GM18517 (cell line): ENCODE data around the gene HNRNPA0.

ENCODE experiments used
- ATAC-seq: cut with Tn5 transposase; IDR thresholded peaks from one replicate; pipeline ENCODE4 v1.9.1; 2021; ENCODE audit warnings: mild to moderate bottlenecking, moderate library complexity; ENCODE audit not compliant: unreplicated experiment

The HNRNPA0 gene

DNA sequence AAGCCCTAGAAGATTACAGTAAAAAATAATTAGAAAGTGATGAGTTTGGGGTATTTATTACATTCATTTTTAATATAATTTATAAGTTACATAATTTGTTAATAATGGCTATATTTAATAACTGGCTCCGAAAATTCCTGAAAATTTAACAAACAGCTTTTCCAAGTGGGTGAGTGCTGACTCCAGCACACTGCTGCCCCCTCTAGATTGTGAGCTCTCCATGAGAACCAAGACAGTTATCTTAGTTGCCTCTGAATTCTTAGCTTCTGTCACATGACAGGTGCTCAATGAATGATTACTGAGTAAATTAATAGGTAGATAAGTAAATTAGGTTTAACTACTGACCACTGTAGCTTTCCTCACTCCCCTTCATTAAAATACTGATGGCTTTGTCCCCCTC is 26.1 kb downstream of the HNRNPA0 start:
- no peak for ATAC-seq

DNA sequence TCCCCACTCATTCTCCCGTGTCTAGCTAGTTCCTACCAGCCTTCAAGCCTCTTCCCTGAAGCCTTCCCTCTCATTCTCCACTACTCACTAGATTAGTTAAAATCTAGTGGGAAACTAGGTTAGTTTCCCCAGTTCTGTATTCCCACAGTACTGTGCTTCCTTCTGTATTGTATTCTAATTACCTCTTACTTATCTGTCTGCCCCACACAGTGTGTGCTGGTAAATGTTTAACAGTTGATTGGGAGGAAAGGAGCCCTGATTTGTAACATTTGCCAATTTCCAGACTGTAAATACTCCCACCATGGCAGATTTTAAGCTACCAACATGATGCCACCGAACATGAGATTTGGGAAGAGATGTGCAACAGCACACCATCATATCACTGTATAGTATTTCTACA is 26.5 kb downstream of the HNRNPA0 start:
- ATAC-seq = no peak

DNA sequence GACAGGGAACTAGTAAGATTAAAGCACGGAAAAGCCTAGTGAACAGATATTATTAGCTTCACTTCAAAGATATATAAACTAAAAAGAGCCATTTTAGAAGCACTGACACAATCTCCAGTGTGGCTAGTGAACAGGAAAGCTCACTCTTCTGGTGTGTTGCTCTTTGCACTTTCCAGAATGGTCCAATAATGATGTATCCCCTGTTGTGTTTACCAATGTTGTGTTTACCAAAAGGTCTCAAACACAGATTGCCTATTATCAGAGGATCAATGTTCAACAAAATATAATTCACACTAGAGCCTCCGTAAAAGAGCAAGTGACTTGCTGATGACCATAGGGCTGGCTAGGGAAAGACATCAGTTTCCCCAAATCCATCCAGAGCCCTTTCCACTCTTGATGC is 29.9 kb downstream of the HNRNPA0 start:
- no peak for ATAC-seq

DNA sequence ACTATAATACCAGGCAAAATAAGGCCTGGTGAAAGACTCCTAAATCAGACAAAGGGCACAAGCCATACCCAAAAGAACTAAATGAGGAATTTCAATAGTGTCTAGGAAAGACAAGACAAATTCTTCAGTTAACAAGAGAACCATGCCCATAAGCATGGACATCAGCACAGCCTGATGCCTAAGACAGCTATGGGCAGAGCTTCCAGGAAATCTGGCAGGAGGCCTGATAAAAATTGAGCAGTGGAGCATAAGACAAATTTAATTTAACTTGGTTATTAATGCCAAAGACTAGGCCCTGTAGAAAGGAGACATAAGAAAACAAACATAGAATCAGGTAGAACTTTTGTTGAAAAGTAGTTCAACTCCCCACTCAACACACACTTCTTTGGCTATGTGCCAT is 35.6 kb downstream of the HNRNPA0 start:
- no peak for ATAC-seq

DNA sequence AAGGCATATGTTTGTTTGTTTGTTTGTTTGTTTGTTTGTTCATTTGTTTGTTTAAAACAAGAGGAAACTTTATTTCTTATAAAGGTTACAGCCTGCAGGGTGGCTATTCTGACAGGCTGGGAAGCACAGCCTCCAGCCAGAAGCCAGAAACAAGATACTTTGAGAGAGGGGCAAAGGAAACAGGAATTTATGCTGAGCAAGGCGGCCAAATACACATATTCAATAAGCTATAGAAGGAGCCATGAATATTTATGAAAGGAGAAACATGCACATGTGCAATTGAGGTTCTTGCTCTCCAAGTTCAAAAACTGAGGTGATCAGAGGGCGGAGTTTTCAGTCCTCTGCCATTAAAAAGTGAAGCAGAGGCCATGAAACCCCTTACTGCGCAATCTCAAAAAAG is 37.8 kb downstream of the HNRNPA0 start:
- ATAC-seq = no peak

DNA sequence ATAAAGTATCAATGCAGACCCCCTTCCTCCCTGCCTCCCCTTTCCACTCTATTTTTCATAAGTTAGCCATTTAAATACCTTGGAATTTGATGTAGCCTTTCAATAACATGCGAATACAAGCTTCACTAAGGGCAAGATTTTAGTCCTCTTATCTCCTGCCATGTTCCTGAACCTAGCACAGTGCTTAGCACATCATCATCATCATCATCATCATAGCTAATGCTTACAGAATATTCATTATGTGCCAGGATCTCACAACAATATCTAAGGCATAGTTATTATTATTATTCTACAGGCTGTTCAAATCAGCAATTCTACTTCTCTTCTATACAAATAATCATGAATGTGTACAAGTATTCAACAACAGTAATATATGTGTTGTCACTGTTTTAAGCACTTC is 38.7 kb downstream of the HNRNPA0 start:
- no peak for ATAC-seq

DNA sequence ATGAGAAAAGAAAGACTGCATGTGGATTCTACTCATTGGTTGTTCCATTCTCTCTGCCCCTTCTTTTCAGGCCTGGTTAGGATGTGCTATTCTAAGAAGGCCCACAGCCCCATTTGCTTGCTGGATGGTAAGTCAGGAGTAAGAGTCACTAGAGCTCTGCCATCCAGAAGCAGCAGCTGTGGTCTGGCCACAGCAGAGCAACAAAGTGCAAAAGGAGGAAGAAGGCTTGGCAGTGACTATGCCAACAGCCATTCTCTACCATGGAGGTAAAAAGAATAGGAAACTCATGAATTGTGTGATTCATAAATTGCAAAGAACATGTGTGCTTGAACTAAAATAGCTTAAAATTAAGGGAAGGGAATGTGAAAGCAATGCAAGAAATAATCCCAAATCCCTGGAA is 39.2 kb downstream of the HNRNPA0 start:
- no peak for ATAC-seq

DNA sequence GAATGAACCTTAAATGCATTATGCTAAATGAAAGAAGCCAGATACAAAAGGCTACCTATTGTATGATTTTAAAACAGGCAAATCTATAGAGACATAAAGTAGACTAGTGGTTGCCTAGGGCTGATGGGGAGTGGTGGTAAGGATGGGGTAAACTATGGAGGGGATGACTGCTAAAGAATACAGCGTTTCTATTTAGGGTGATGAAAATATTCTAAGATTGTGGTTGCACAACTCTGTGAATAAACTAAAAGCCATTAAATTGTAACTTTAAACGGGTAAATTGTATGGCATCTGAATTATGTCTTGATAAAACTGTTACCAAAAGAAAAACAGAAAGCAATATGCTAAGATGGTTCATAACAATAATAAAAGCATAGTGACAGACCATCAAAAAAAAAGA is 39.7 kb downstream of the HNRNPA0 start:
- ATAC-seq = no peak

DNA sequence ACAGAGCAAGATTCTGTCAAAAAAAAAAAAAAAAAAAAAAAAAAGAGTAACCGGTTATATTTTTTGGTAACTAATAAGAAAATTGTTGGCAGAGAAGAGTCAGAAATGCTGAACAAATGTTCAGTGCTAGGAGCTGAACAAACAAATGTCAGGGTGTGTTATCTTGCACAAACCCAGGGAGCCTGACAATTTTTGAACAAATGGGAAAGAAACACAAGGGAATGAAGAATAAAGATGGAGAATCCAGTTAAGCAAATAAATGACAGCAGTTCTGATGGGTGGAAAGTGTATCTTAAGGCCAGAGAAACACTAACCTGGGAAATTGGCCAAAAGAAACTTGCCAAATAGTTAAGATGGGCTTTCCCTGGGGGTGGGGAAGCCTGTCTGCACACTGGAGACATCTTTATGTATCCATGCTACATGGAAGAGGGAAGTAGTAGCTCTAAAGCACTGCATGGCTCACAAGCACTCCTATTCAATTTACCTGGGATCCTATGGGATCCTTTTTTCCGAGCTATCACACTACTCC is 42.0 kb downstream of the HNRNPA0 start:
- ATAC-seq = no peak

DNA sequence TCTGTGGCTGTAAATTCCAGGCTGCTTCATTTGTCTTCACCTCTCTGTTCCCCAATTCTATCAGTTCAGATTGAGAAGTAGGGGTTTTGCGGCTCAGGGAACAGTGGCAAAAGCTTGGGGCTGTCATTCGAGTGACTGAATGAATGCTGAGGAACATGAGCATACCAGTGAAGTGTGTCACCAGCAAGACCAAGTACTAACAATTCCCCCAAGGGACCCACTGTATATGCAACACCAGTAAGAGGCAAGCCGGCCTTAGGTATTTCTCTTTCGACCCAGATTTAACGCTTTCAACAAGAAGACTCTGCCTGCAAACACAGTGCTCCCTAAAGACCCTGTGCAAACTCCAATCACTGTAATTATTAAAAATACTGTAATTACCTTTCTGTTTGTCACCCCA is 44.1 kb downstream of the HNRNPA0 start:
- ATAC-seq = no peak

DNA sequence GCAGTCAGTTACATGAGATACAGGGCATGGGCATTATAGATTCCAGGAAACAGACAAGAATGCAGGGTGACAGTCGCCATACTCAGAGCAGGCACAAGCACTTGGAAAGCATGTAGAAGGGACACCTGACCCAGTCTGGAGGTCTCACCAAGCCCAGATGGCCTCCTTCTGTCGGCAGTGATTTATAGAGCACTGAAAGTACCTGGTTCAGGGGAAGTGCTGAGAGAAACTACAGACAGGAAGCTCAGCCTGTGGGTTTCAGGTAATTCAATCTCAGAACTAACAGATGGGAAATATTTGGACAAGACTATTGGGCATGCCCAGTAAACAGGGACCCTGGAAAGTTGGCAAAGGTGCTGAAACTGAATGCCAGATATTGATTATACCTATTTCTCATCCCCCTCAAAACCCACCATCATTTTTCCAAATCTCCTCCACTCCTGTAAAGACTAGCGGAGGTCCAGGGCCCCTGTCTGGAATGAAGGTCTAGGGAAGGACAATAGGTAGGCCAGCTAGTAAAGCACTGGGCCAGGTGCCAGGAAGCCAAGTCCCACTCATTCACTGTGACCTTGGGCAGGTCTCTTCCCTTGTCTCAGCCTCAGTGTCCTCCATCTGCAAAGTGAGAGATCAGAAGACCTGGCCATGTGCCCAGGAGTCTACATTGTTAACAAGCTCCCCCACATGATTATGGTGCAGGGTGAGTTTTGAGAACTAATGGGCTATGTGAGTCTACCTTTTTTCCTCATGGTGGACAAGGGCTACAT is 45.2 kb downstream of the HNRNPA0 start:
- ATAC-seq = no peak

DNA sequence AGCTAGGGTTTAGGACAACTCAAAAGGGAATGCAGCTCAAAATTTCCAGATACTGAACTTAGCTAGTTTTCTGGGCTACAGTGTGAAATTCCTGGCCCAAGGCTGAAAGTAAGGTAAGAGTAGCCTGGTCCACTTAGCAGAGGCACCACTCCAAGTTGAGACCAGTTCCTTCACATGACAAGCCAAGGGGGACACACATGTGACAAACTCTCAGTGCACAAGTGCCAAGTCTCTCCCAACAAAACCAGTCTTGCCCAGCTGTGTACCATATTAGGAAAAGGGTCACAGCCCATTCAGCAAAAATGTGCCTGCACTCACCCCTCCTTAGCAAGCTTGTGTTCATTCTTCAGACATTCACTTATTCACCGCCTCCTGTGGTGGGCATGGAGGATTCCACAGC is 46.1 kb downstream of the HNRNPA0 start:
- ATAC-seq = no peak

DNA sequence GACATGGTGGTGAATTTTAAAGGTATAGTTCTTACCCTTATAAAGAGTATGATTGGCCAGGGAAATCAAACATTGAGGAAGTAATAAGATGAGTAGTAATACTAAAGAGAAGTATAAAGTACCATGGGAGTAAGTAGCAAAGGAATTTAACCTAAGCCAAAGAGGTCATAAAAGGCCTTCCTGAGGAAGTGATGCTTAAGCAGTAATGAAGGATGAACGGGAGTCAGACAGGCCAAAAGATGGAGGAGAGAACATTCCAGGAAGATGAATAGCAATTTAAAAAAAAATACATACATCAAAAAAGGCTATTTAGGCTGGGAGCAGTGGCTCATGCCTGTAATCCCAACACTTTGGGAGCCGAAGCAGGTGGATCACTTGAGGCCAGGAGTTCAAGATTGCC is 47.3 kb downstream of the HNRNPA0 start:
- ATAC-seq = no peak

DNA sequence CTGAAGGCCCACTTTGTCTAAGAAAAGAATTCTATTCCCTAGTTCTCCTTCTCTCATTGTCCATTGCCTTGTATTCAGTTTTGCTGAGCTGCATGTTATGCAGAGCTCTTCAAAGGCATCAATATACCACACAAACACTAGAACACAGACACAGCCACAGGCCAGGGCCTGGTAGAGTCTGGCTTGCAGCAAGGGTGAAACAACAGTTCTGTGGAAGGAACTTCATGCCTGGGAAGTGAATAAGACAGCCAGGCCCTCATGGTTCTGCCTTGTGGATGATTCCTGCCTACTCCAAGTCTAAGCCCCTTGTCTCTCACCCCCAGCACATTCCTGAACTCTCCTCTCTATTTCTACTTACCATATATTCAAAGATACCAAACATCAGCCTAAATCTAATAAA is 49.1 kb downstream of the HNRNPA0 start:
- no peak for ATAC-seq

DNA sequence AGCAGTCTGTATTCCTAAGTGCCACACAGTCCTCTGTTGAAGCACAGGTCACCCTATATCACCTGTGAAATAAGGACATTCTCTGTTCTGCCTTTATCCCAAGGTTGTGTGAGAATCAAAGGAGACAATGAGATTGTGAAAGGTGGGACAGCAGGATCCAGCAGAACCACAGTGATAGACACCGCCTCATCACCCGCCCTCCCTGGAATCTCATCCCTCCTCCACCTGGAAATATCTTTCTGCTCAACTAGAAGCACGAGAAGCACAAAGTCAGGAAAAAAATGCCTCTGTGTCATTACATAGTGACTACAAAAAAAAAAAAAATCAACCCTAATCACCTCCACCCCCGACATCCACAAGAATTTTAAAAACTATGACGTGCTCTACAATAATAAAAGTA is 50.6 kb downstream of the HNRNPA0 start:
- no peak for ATAC-seq

DNA sequence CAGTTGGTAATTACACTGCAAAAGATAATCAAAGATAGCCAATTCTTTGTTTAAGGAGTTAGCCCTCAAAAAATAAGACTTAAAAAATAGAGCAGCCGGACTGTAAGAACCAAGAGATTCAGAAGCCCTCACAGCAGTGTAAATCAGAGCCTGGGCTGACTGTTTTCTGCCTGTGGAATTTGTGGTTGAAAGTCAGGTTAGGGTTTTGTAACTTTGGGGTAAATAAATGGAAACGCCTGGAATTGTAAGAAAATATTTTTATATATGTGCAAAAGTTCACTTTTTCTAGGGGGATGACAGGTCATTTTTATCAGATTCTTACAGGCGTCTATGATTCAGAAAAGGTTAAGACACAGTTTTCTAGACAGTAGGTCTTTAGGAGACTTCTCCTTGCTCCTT is 53.9 kb downstream of the HNRNPA0 start:
- no peak for ATAC-seq

DNA sequence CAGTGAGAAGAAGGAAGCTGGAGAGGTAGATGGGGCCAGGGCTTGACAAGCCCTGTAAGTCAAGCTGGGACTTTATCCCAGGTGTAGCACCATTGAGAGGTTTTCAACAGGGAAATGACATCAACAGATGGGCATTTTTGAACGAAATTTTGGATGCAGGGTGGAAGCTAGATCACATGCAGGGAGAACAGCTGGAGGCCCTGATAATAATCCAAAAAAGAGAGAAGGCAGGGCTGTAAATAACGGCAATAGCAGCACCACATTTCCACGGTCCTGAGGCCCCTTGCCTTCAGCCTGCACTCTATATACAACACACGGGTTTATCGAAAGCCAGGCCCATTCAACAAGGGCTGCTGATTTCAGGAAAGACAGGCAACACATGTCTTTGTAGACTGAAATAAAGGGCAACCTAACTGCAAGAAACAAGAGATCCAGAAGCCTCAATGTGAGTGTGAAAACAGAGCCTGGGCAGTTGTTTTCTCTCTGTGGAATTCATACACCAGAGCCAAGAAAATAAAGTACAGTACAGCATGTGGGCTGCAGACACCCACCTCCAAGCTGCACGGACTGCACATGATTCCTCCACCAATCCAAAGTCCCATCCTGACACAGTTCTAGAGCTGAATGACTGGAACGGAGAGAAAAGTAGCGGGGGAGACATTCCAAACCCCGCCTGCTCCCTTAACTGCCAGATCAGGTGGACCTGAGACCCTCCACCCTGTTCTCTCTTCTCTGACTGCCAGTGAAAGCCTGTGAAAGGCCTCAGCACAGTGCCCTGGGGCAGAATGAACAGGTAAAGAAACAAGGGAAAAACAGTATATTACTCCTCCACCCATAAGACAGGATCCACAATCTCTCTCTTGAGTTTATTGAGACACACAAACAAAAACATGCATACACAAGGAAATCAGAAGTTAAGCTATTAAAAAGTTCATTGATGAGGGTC is 54.6 kb downstream of the HNRNPA0 start:
- ATAC-seq = no peak

DNA sequence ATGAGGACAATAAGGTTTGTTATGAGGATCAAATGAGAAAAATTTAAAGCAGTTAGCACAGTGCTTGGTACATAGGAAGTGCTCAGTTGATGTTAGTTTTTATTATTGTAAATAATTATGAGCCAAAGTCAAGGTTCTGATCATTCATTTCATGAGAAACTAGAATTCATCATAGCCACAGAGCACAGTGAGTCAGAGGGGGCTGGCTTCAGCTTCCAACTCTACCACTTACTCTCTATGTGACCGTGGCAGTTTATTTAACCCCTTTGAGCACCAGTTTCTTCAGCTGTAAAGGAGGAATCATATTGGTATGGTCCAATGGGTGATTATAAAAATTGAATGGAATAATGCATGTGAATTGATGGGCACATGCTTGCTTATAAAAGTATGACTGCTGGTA is 57.7 kb downstream of the HNRNPA0 start:
- no peak for ATAC-seq

DNA sequence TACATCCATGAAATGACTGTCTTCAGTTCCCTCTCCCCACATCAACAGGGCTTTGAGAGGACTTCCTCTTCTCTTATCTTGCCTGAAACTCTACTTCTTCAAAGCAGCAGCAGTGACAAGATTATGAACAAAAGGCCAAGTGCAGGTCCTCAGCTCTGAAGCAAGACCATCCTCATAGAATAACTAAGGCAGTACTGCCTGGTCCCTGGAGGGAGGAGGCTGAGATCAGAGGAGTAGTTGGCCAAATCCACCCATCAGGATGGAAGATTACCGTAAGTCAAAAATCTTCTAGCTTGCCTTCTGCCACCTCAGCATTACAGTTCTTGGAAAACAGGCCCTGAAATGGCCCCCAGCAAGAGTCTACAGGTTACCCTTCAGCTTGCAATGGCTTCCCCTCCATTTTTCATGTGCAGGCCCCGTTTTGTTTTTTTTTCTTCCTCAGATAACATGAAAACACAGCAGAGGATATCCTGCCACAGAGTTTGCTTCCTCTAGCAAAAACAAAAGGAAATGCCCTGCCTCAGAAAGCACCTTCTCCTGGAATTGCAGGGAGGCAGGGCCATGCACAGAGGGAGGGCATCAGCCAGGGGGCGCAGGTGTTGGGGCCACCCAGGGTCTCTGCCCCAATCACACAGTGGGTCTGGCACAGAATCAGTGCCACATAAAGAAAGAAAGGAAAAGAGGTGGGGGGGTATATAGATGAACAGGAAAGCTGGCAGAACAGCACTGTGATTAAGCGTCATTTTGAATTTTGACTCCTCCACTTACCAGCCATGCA is 58.3 kb downstream of the HNRNPA0 start:
- ATAC-seq = no peak
